IMR-90 (cell line): ENCODE results near the gene DGKB. TPM values are rescaled to one million over a fixed set of nuclear protein-coding genes. Genes with fewer than 3 reads are reported as not detected.

Source experiments
- ATAC-seq: fragments of 200-7000 bp; cut with Tn5 transposase; 2 replicates; pipeline ENCODE4 v1.9.1; 2020; ENCODE audit warnings: low read depth, mild to moderate bottlenecking, moderate library complexity
- BruUV-seq: library from RNA; stranded (reverse); fragments of 400-500 nt; replicated peaks from 2 replicates; lab custom pipeline; 2021; lab: Mats Ljungman, UMichigan
- CTCF ChIA-PET: fragments of 300-600 bp; formaldehyde crosslinking; extraction: SDS; loops from one replicate; lab custom pipeline; 2021; ENCODE audit warnings: antibody characterized with exemption; lab: Yijun Ruan, JAX
- POLR2A ChIA-PET: fragments of 300-600 bp; sonication (Branson Sonifier 250); formaldehyde crosslinking; loops from one replicate; lab custom pipeline; 2022; ENCODE audit warnings: antibody characterized with exemption; ENCODE audit not compliant: unreplicated experiment; lab: Charles Lee
- DNase-seq: peaks from one replicate; pipeline ENCODE4 v3.0.0; 2013
- H2AFZ ChIP-seq: replicated peaks from 2 replicates; pipeline ENCODE3; 2013; ENCODE audit warnings: low read length, mild to moderate bottlenecking; ENCODE audit not compliant: poor library complexity
- H2AK5ac ChIP-seq: 2 replicates; pipeline ENCODE4 v1.6.1; 2013; ENCODE audit warnings: low read depth, low read length, inconsistent platforms
- H2AK9ac ChIP-seq: replicated peaks from 2 replicates; pipeline ENCODE3; 2013; ENCODE audit warnings: mild to moderate bottlenecking, low read depth, low read length, moderate library complexity; ENCODE audit not compliant: poor library complexity
- H2BK120ac ChIP-seq: 2 replicates; pipeline ENCODE4 v1.6.1; 2013; ENCODE audit warnings: low read depth, low read length, inconsistent platforms
- H2BK15ac ChIP-seq: 3 replicates; pipeline ENCODE4 v1.6.1; 2013; ENCODE audit warnings: low read depth, low read length, inconsistent platforms
- H2BK20ac ChIP-seq: 2 replicates; pipeline ENCODE4 v1.6.1; 2013; ENCODE audit warnings: low read depth, mild to moderate bottlenecking, inconsistent platforms, low read length, moderate library complexity
- H2BK5ac ChIP-seq: 2 replicates; pipeline ENCODE4 v1.6.1; 2013; ENCODE audit warnings: mild to moderate bottlenecking, low read depth, low read length, inconsistent platforms; ENCODE audit not compliant: poor library complexity, severe bottlenecking
- H3K14ac ChIP-seq: replicated peaks from 2 replicates; pipeline ENCODE4 v1.6.1; 2013; ENCODE audit warnings: low read depth, low read length, inconsistent platforms
- H3K18ac ChIP-seq: 2 replicates; pipeline ENCODE4 v1.6.1; 2013; ENCODE audit warnings: low read depth, low read length, control low read depth
- H3K23ac ChIP-seq: 2 replicates; pipeline ENCODE4 v1.6.1; 2013; ENCODE audit warnings: low read depth, low read length, inconsistent platforms
- H3K27ac ChIP-seq: 2 replicates; pipeline ENCODE4 v1.5.1; 2013; ENCODE audit warnings: mild to moderate bottlenecking, control low read depth, low read length; ENCODE audit not compliant: insufficient read depth
- H3K27me3 ChIP-seq: 2 replicates; pipeline ENCODE4 v1.6.1; 2013; ENCODE audit warnings: low read length; ENCODE audit not compliant: control insufficient read depth, insufficient read depth
- H3K36me3 ChIP-seq: 2 replicates; pipeline ENCODE4 v1.6.1; 2013; ENCODE audit warnings: low read length, mixed read lengths; ENCODE audit not compliant: control insufficient read depth, insufficient read depth
- H3K4ac ChIP-seq: 2 replicates; pipeline ENCODE4 v1.6.1; 2013; ENCODE audit warnings: low read depth, low read length, inconsistent platforms
- H3K4me1 ChIP-seq: 2 replicates; pipeline ENCODE4 v1.6.1; 2013; ENCODE audit warnings: low read length, mixed read lengths; ENCODE audit not compliant: control insufficient read depth, insufficient read depth
- H3K4me2 ChIP-seq: 2 replicates; pipeline ENCODE4 v1.6.1; 2013; ENCODE audit warnings: low read depth, mild to moderate bottlenecking, control low read depth, low read length, moderate library complexity
- H3K4me3 ChIP-seq: 2 replicates; pipeline ENCODE4 v1.5.1; 2013; ENCODE audit warnings: low read depth, mild to moderate bottlenecking, control low read depth, low read length, moderate library complexity; ENCODE audit not compliant: insufficient read depth
- H3K56ac ChIP-seq: 2 replicates; pipeline ENCODE4 v1.6.1; 2013; ENCODE audit warnings: low read length, inconsistent platforms; ENCODE audit not compliant: insufficient read depth; ENCODE audit errors: extremely low read depth
- H3K79me1 ChIP-seq, 2 experiments: 2 replicates each; pipeline ENCODE4 v1.6.1; 2013; ENCODE audit warnings: low read length in 2 of 2, inconsistent platforms in 1 of 2, low read depth in 1 of 2
- H3K9ac ChIP-seq: 2 replicates; pipeline ENCODE4 v1.6.1; 2013; ENCODE audit warnings: low read depth, low read length, control low read depth
- H3K9me1 ChIP-seq: 2 replicates; pipeline ENCODE4 v1.6.1; 2013; ENCODE audit warnings: low read length, inconsistent platforms; ENCODE audit not compliant: insufficient read depth
- H3K9me3 ChIP-seq: 2 replicates; pipeline ENCODE4 v1.6.1; 2013; ENCODE audit warnings: low read length; ENCODE audit not compliant: control insufficient read depth, insufficient read depth
- H4K20me1 ChIP-seq: 2 replicates; pipeline ENCODE4 v1.6.1; 2013; ENCODE audit warnings: low read length, inconsistent platforms; ENCODE audit not compliant: insufficient read depth
- H4K5ac ChIP-seq: 2 replicates; pipeline ENCODE4 v1.6.1; 2013; ENCODE audit warnings: mild to moderate bottlenecking, low read depth, low read length, control low read depth
- H4K8ac ChIP-seq, 2 experiments: 2 replicates each; pipeline ENCODE4 v1.6.1; 2013; ENCODE audit warnings: low read depth in 2 of 2, low read length in 2 of 2, control low read depth in 1 of 2, inconsistent platforms in 1 of 2
- H4K91ac ChIP-seq: 2 replicates; pipeline ENCODE4 v1.6.1; 2013; ENCODE audit warnings: low read depth, low read length, inconsistent platforms; ENCODE audit not compliant: insufficient read depth
- FOS ChIP-seq: fragments of 150-350 bp; IDR thresholded peaks from 2 replicates; pipeline ENCODE4 v1.6.1; 2016; ENCODE audit warnings: low read depth, low read length
- MAFK ChIP-seq: IDR thresholded peaks from 2 replicates; pipeline ENCODE4 v1.6.1; 2012; ENCODE audit warnings: low read depth, low read length, improper control_type of control experiment
- MAZ ChIP-seq: IDR thresholded peaks from 2 replicates; pipeline ENCODE4 v1.6.1; 2012; ENCODE audit warnings: low read depth, mild to moderate bottlenecking, low read length, improper control_type of control experiment, moderate library complexity, borderline replicate concordance
- MXI1 ChIP-seq: IDR thresholded peaks from 2 replicates; pipeline ENCODE4 v1.6.1; 2012; ENCODE audit warnings: low read depth, mild to moderate bottlenecking, low read length, moderate library complexity, borderline replicate concordance
- NFE2L2 ChIP-seq: fragments of 150-350 bp; IDR thresholded peaks from 2 replicates; pipeline ENCODE4 v1.6.1; 2016; ENCODE audit warnings: low read depth, mild to moderate bottlenecking, low read length
- RAD21 ChIP-seq: IDR thresholded peaks from 2 replicates; pipeline ENCODE4 v1.6.1; 2012; ENCODE audit warnings: low read length, improper control_type of control experiment
- RCOR1 ChIP-seq: IDR thresholded peaks from 2 replicates; pipeline ENCODE4 v1.6.1; 2012; ENCODE audit warnings: mild to moderate bottlenecking, low read length, improper control_type of control experiment; ENCODE audit not compliant: insufficient replicate concordance
- RFX5 ChIP-seq: IDR thresholded peaks from 2 replicates; pipeline ENCODE4 v1.8.0; 2012; ENCODE audit warnings: low read depth, mild to moderate bottlenecking, low read length, moderate library complexity
- WGBS, 2 experiments: methylation state at CpG; one replicate each; pipeline versions ENCODE4 v1.1.5 to v1.1.7; 2013; ENCODE audit warnings: missing lambda C conversion rate in 2 of 2; ENCODE audit not compliant: insufficient read length in 1 of 2; ENCODE audit errors: extremely low coverage in 2 of 2; 5-methylcytosine and 5-hydroxymethylcytosine counted together
- dilution Hi-C: fragments of 300-500 bp; cut with HindIII; formaldehyde crosslinking; loops from one replicate; pipeline ENCODE4 v1.14.3; 2018; ENCODE audit warnings: low sequenced_read_pairs; ENCODE audit not compliant: unreplicated experiment
- in situ Hi-C: fragments of 300-500 bp; cut with MboI; formaldehyde crosslinking; loops from 3 replicates; pipeline ENCODE4 v1.14.3; 2019; ENCODE audit warnings: low sequenced_read_pairs, inconsistent platforms, mixed read lengths
- intact Hi-C: fragments of 100-400 bp; cut with micrococcal nuclease; formaldehyde crosslinking; loops from 2 replicates; pipeline ENCODE4 v1.10.0; 2022
- polyA plus RNA-seq, 3 experiments: library from polyadenylated mRNA; depleted of rRNA; stranded (reverse); fragments of >200 nt; gene quantifications; 2 replicates each; pipeline ENCODE4 v1.2.3, GENCODE V29; 2012; ENCODE audit warnings: low replicate concordance in 1 of 3
- total RNA-seq: library from RNA; depleted of rRNA; stranded (reverse); fragments of >200 nt; gene quantifications from 2 replicates; pipeline ENCODE4 v1.2.3, GENCODE V29; 2012
- TF ChIP-seq, protein P1 (sequence below): conservative IDR thresholded peaks from 2 replicates; pipeline ENCODE4 v1.5.1; 2012; ENCODE audit warnings: mild to moderate bottlenecking, low read depth, low read length, improper control_type of control experiment
- TF ChIP-seq, protein P2 (sequence below): fragments of 150-350 bp; IDR thresholded peaks from 2 replicates; pipeline ENCODE4 v1.6.1; 2016; ENCODE audit warnings: low read depth, mild to moderate bottlenecking, low read length, moderate library complexity, borderline replicate concordance
- TF ChIP-seq, protein P3 (sequence below): fragments of 150-350 bp; IDR thresholded peaks from 2 replicates; pipeline ENCODE4 v1.6.1; 2017; ENCODE audit warnings: mild to moderate bottlenecking, antibody characterized with exemption, low read length, low read depth

Gene DGKB
- total and polyA plus RNA-seq, 2 of the 4 experiments (the other 2 are of a cell fraction), result not detected

DNA sequence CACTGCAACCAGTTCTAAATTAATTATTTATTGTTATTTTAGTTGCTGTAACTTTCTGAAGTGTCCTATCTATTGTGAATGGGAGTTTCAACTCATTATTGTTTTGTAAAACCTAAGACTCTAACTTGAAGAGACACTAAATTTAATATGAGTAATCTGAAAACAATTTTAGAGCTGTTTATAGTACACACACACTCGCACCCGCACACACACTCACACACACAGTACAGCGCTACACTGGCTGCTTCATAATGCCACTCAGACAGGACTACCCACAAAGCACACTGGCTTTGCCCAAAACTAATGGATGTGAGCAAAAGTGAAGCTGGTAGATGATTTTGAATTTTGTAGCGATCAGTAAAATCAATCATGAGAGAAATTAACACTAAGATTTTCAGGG, 674.2 kb downstream of the DGKB start:
- Histone ChIP-seq H3K9ac (no peak overlapping the region), H2BK15ac (no peak overlapping the region), H3K56ac (no peak overlapping the region), H3K27ac (no peak overlapping the region), H2AK5ac (no peak overlapping the region), H3K4me3 (no peak overlapping the region), H3K4ac (no peak overlapping the region), H3K27me3 (no peaks in the 10 kb centered on the region), H4K91ac (no peak overlapping the region), H2AFZ (peak overlapping the region; percentile 63), H4K5ac (no peak overlapping the region), H3K18ac (no peak overlapping the region), H3K14ac (no peak overlapping the region), H3K9me1 (no peaks in the 10 kb centered on the region), H4K20me1 (no peaks in the 10 kb centered on the region), H2AK9ac (no peak overlapping the region), H3K36me3 (no peaks in the 10 kb centered on the region), H3K79me1 (no peaks in the 10 kb centered on the region), H2BK120ac (no peak overlapping the region), H3K23ac (no peak overlapping the region), H3K4me1 (no peaks in the 10 kb centered on the region), H2BK20ac (no peak overlapping the region), H3K4me2 (no peak overlapping the region), H3K9me3 (no peaks in the 10 kb centered on the region), H4K8ac (no peak overlapping the region), H2BK5ac (no peak overlapping the region)
- POLR2A ChIA-PET, result no interaction called here
- dilution Hi-C loops (no loop called here), intact Hi-C loops (no loop called here), in situ Hi-C loops (no loop called here)
- no TSS peak for BruUV-seq
- CTCF ChIA-PET, result interaction anchor here (0.5 kb wide), 1 partner anchor 1538 kb away, joined by 3 read pairs; no protein-coding TSS in a partner anchor
- WGBS, 2 experiments, result no CpG with 5 or more reads among the region's 4 CpGs
- TF ChIP-seq MAZ, result no peak
- no peak for TF ChIP-seq NFE2L2
- no peak for TF ChIP-seq RFX5
- TF ChIP-seq, protein P1, sequence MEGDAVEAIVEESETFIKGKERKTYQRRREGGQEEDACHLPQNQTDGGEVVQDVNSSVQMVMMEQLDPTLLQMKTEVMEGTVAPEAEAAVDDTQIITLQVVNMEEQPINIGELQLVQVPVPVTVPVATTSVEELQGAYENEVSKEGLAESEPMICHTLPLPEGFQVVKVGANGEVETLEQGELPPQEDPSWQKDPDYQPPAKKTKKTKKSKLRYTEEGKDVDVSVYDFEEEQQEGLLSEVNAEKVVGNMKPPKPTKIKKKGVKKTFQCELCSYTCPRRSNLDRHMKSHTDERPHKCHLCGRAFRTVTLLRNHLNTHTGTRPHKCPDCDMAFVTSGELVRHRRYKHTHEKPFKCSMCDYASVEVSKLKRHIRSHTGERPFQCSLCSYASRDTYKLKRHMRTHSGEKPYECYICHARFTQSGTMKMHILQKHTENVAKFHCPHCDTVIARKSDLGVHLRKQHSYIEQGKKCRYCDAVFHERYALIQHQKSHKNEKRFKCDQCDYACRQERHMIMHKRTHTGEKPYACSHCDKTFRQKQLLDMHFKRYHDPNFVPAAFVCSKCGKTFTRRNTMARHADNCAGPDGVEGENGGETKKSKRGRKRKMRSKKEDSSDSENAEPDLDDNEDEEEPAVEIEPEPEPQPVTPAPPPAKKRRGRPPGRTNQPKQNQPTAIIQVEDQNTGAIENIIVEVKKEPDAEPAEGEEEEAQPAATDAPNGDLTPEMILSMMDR, result no peak
- TF ChIP-seq, protein P2, sequence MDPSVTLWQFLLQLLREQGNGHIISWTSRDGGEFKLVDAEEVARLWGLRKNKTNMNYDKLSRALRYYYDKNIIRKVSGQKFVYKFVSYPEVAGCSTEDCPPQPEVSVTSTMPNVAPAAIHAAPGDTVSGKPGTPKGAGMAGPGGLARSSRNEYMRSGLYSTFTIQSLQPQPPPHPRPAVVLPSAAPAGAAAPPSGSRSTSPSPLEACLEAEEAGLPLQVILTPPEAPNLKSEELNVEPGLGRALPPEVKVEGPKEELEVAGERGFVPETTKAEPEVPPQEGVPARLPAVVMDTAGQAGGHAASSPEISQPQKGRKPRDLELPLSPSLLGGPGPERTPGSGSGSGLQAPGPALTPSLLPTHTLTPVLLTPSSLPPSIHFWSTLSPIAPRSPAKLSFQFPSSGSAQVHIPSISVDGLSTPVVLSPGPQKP, result no peak
- TF ChIP-seq, protein P3, sequence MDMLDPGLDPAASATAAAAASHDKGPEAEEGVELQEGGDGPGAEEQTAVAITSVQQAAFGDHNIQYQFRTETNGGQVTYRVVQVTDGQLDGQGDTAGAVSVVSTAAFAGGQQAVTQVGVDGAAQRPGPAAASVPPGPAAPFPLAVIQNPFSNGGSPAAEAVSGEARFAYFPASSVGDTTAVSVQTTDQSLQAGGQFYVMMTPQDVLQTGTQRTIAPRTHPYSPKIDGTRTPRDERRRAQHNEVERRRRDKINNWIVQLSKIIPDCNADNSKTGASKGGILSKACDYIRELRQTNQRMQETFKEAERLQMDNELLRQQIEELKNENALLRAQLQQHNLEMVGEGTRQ, result no peak
- no peak for TF ChIP-seq MXI1
- no peak for TF ChIP-seq RAD21
- TF ChIP-seq RCOR1, result no peak
- no peak for TF ChIP-seq FOS
- TF ChIP-seq MAFK, result no peak
- DNase-seq (no peak), ATAC-seq (no peak)
